Upper lobe of left lung (tissue), 6 donors: ENCODE data around the gene CHCHD4. TPM values are rescaled to one million over a fixed set of nuclear protein-coding genes. Genes with fewer than 3 reads are reported as not detected.

Experiments used
- ATAC-seq, 2 donors: fragments of 200-7000 bp; cut with Tn5 transposase; one replicate each; pipeline ENCODE4 v1.9.1; 2022; ENCODE audit warnings: mild to moderate bottlenecking in 2 of 2, moderate library complexity in 2 of 2; ENCODE audit not compliant: low FRiP score in 2 of 2
- DNase-seq, 2 donors: peaks; one replicate each; pipeline ENCODE4 v3.0.0-alpha.2; 2019 to 2020
- H3K27ac ChIP-seq, 4 donors: fragments of 200-600 bp; sonication (generic); one replicate each; pipeline ENCODE4 v1.5.1; 2016 to 2019
- H3K27me3 ChIP-seq, 4 donors: fragments of 200-600 bp; sonication (generic); one replicate each; pipeline ENCODE4 v1.5.1; 2017 to 2019
- H3K36me3 ChIP-seq, 4 donors: fragments of 200-600 bp; sonication (generic); one replicate each; pipeline ENCODE4 v1.5.1; 2016 to 2019
- H3K4me1 ChIP-seq, 4 donors: fragments of 200-600 bp; sonication (generic); one replicate each; pipeline ENCODE4 v1.5.1; 2018 to 2019
- H3K4me3 ChIP-seq, 4 donors: fragments of 200-600 bp; sonication (generic); one replicate each; pipeline ENCODE4 v1.5.1; 2017 to 2019; ENCODE audit warnings: mild to moderate bottlenecking in 2 of 4, moderate library complexity in 1 of 4
- H3K9me3 ChIP-seq, 4 donors: fragments of 200-600 bp; sonication (generic); one replicate each; pipeline ENCODE4 v1.5.1; 2018 to 2019
- EP300 ChIP-seq, 4 donors: sonication (generic); formaldehyde crosslinking; IDR thresholded peaks; one replicate each; pipeline ENCODE4 v1.5.1; 2017; ENCODE audit warnings: antibody characterized with exemption in 4 of 4, control low read depth in 2 of 4
- POLR2A ChIP-seq, 4 donors: fragments of 450-650 bp; IDR thresholded peaks; one replicate each; pipeline ENCODE4 v1.5.1; 2016 to 2017; ENCODE audit warnings: antibody characterized with exemption in 4 of 4, mild to moderate bottlenecking in 2 of 4
- POLR2AphosphoS5 ChIP-seq, 2 donors: sonication (generic); formaldehyde crosslinking; IDR thresholded peaks; one replicate each; pipeline ENCODE4 v1.5.1; 2017; ENCODE audit warnings: antibody characterized with exemption in 2 of 2
- WGBS, 2 donors: methylation state at CpG; one replicate each; pipeline ENCODE4 v1.1.5; 2017 to 2018; 5-methylcytosine and 5-hydroxymethylcytosine counted together
- total RNA-seq, 6 donors: library from RNA; depleted of rRNA in 4 of 6; stranded (reverse); fragments of >200 nt in 4 of 6; gene quantifications; one replicate each; pipeline versions ENCODE4 v1.1.0 to v1.2.1, GENCODE V29; 2016 to 2021
- TF ChIP-seq, protein P1 (sequence below), 6 experiments: fragments of 450-650 bp in 4 of 6; fragments of 200-600 bp in 2 of 6; sonication (generic) in 2 of 6; IDR thresholded peaks; one replicate each; pipeline ENCODE4 v1.5.1; 2016 to 2019; ENCODE audit warnings: antibody characterized with exemption in 6 of 6
- donor health status: DM: no; HTN: no; CAD: no; lungs with moderate emphysema.
- donor health status: DM: no; HTN: yes; CAD: no; lungs with severe emphysema.

CHCHD4 gene
- total RNA-seq, 6 donors from 2014 or later: 2.1 to 13.2 (median 10.5) TPM

DNA sequence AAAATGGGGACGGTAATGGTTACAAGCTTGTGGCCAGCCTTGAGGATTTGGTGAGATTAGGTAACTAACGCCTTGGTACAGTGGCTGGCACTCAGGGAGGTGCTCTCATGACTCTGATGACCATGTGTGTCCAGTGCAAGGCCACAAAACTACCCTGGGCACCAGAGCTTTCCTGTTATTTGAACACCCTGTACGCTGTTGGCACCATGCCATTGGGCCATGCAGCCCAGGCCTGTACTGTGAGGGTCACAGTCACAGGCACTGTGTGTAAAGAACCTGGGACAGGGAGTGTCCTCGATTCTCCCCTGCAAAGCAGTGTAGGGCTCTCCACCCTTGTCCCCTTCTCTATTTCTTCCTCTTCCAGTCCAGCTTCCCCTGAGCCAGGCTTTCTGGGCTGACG lies 6.5 kb upstream of the CHCHD4 start:
- Histone ChIP-seq H3K4me3 (no peak overlapping the region), H3K27ac (no peak overlapping the region), H3K4me1 (peaks cover 16 to 19% (median 17%) of the 10 kb centered on the region in 4 donors), H3K36me3 (peaks cover 54 to 82% (median 71%) of the 10 kb centered on the region in 4 donors), H3K9me3 (no peaks in the 10 kb centered on the region), H3K27me3 (no peaks in the 10 kb centered on the region)
- WGBS, 2 donors: 90 to 91% methylated on average over 4 to 5 of the region's 5 CpGs
- DNase-seq (no peak), ATAC-seq (no peak)
- TF ChIP-seq POLR2AphosphoS5 (IDR thresholded peaks at IDR 0.05) (no peak), EP300 (IDR thresholded peaks at IDR 0.05) (no peak), POLR2A (IDR thresholded peaks at IDR 0.05) (no peak)
- TF ChIP-seq, protein P1, sequence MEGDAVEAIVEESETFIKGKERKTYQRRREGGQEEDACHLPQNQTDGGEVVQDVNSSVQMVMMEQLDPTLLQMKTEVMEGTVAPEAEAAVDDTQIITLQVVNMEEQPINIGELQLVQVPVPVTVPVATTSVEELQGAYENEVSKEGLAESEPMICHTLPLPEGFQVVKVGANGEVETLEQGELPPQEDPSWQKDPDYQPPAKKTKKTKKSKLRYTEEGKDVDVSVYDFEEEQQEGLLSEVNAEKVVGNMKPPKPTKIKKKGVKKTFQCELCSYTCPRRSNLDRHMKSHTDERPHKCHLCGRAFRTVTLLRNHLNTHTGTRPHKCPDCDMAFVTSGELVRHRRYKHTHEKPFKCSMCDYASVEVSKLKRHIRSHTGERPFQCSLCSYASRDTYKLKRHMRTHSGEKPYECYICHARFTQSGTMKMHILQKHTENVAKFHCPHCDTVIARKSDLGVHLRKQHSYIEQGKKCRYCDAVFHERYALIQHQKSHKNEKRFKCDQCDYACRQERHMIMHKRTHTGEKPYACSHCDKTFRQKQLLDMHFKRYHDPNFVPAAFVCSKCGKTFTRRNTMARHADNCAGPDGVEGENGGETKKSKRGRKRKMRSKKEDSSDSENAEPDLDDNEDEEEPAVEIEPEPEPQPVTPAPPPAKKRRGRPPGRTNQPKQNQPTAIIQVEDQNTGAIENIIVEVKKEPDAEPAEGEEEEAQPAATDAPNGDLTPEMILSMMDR (IDR thresholded peaks at IDR 0.05): no peak

DNA sequence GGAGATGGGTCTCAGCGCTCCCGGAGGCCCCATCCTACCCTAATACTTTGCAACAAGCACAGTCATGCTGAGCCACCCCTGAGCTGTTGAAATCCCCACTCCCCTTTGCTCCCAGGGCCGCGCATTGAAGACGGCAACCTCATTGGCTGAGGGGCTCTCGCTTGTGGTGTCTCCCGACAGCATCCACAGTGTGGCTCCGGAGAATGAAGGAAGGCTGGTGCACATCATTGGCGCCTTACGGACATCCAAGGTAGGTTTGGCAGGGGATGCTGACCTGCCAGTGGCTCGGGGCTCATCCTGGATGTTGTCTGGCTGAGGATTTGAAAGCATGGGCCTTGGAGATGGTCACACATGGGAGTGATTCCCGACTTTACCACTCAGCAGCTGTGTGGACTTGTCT lies 6.0 kb upstream of the CHCHD4 start:
- 90 to 97% methylated on average over 9 to 11 of the region's 12 CpGs for WGBS, 2 donors
- no peak for TF ChIP-seq POLR2AphosphoS5 (IDR thresholded peaks at IDR 0.05)
- TF ChIP-seq, protein P1 (IDR thresholded peaks at IDR 0.05): no peak
- no peak for TF ChIP-seq EP300 (IDR thresholded peaks at IDR 0.05)
- TF ChIP-seq POLR2A (IDR thresholded peaks at IDR 0.05): no peak

DNA sequence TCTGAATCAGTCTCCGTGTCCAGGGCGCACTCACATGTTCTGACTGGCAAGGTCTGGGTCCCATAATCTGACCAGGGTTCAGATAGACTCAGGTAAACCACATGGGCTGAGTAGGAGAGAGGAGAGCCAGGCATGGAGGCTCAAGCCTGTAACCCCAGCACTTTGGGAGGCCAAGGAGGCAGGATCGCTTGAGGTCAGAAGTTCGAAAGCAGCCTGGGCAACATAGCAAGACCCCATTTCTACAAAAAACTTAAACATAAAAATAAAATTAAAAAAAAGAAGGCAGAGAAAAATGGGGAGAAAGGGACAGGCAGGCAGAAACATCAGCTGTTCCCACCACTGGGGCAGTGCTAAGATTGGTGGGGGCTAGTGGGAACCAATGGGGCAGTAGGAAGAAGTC lies 5.6 kb upstream of the CHCHD4 start:
- H3K36me3 ChIP-seq: peaks cover 48 to 73% (median 62%) of the 10 kb centered on the region in 4 donors
- WGBS, 2 donors: 91 to 99% methylated on average over 4 of the region's 4 CpGs
- no peaks in the 10 kb centered on the region for H3K9me3 ChIP-seq
- no peaks in the 10 kb centered on the region for H3K27me3 ChIP-seq
- no peak overlapping the region for H3K4me3 ChIP-seq
- ATAC-seq (no peak), DNase-seq (no peak)
- H3K27ac ChIP-seq: no peak overlapping the region
- no peak for TF ChIP-seq POLR2A (IDR thresholded peaks at IDR 0.05)
- no peak for TF ChIP-seq POLR2AphosphoS5 (IDR thresholded peaks at IDR 0.05)
- TF ChIP-seq, protein P1 (IDR thresholded peaks at IDR 0.05): no peak
- TF ChIP-seq EP300 (IDR thresholded peaks at IDR 0.05): no peak
- H3K4me1 ChIP-seq: peaks cover 21 to 23% (median 23%) of the 10 kb centered on the region in 4 donors

More for the DNA sequence above, 6.0 kb upstream of the CHCHD4 start:
- no peaks in the 10 kb centered on the region for H3K9me3 ChIP-seq
- no peak for DNase-seq
- no peak for ATAC-seq
- peaks cover 53 to 78% (median 67%) of the 10 kb centered on the region in 4 donors for H3K36me3 ChIP-seq
- H3K27me3 ChIP-seq: no peaks in the 10 kb centered on the region
- no peak overlapping the region for H3K4me3 ChIP-seq
- H3K27ac ChIP-seq: no peak overlapping the region
- H3K4me1 ChIP-seq: peaks cover 20 to 23% (median 21%) of the 10 kb centered on the region in 4 donors

DNA sequence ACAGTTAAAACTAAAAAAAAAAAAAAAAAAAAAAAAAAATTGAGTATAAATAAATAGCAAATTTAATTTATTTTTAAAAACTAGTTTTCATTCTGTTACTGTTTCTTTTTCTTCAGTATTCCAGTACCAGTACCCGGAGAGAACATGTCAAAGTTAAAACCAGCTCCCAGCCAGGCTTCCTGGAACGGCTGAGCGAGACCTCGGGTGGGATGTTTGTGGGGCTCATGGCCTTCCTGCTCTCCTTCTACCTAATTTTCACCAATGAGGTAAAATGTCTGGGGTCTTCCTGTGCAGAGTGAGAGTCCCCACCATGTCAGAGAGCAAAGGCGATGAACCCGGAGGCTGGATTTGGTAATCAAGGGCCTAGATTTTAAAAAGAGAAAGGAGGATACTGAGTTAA lies 4.6 kb upstream of the CHCHD4 start:
- Histone ChIP-seq H3K4me1 (peaks cover 21 to 24% (median 23%) of the 10 kb centered on the region in 4 donors), H3K9me3 (no peaks in the 10 kb centered on the region), H3K27me3 (no peaks in the 10 kb centered on the region), H3K4me3 (no peak overlapping the region), H3K27ac (no peak overlapping the region), H3K36me3 (peaks cover 41 to 64% (median 53%) of the 10 kb centered on the region in 4 donors)
- TF ChIP-seq, protein P1 (IDR thresholded peaks at IDR 0.05): no peak
- no peak for TF ChIP-seq POLR2AphosphoS5 (IDR thresholded peaks at IDR 0.05)
- no peak for TF ChIP-seq EP300 (IDR thresholded peaks at IDR 0.05)
- TF ChIP-seq POLR2A (IDR thresholded peaks at IDR 0.05): no peak
- WGBS, 2 donors: 94 to 97% methylated on average over 6 of the region's 6 CpGs
- DNase-seq (no peak), ATAC-seq (no peak)

DNA sequence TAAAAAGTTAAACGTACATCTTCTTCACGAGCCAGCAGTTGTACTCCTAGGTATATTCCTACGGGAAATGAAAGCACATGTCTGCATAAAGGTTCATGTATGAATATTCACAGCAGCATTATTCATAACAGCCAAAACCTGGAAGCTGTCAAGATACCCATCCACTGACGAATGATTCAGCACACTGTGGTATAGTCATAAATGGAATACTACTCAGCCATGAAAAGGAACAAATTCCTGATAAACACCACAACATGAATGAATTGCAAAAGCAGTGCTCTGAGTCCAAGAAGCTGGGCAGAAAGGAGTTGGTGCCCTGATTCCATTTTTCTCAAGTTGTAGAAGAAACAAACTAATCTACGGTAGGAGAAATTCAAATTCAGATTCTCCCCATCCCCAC lies 4.1 kb upstream of the CHCHD4 start:
- Histone ChIP-seq H3K4me1 (peaks cover 24 to 29% (median 25%) of the 10 kb centered on the region in 4 donors), H3K36me3 (peaks cover 36 to 58% (median 47%) of the 10 kb centered on the region in 4 donors), H3K9me3 (no peaks in the 10 kb centered on the region), H3K4me3 (no peak overlapping the region), H3K27me3 (no peaks in the 10 kb centered on the region), H3K27ac (no peak overlapping the region)
- 97 to 98% methylated on average over 5 of the region's 5 CpGs for WGBS, 2 donors
- TF ChIP-seq POLR2AphosphoS5 (IDR thresholded peaks at IDR 0.05): no peak
- TF ChIP-seq, protein P1 (IDR thresholded peaks at IDR 0.05): no peak
- no peak for TF ChIP-seq EP300 (IDR thresholded peaks at IDR 0.05)
- TF ChIP-seq POLR2A (IDR thresholded peaks at IDR 0.05): no peak
- DNase-seq: no peak
- ATAC-seq: no peak
